Left forelimb (tissue), 1 donor: ENCODE measurements around the gene PHAF1.

Source experiments
- DNase-seq: peaks from one replicate; pipeline ENCODE4 v3.0.0-alpha.2; 2018; ENCODE audit warnings: low spot score

PHAF1 gene

GRCh38 chr16:67163164-67163998, 53.6 kb downstream of the PHAF1 start:
- DNase-seq: no peak

GRCh38 chr16:67163999-67164558, 54.3 kb downstream of the PHAF1 start:
- DNase-seq: no peak

GRCh38 chr16:67164599-67165061, 54.9 kb downstream of the PHAF1 start, which contains the start of gene HSF4:
Gene HSF4, plus strand, starts transcription at chr16:67164745. Its CDS starts 67 bp downstream, at chr16:67164812.
- no peak for DNase-seq

- no peak for DNase-seq
These were observed 55.7 kb downstream of the PHAF1 start for GRCh38 chr16:67165121-67166078.

- no peak for DNase-seq
These were observed 56.4 kb downstream of the PHAF1 start for GRCh38 chr16:67166110-67166547.

GRCh38 chr16:67166598-67167168, 56.9 kb downstream of the PHAF1 start:
- no peak for DNase-seq

GRCh38 chr16:67167588-67167987, 57.8 kb downstream of the PHAF1 start:
- DNase-seq: no peak

- DNase-seq: no peak
These were observed 59.3 kb downstream of the PHAF1 start for GRCh38 chr16:67169011-67169451.

- DNase-seq: no peak
These were observed 60.0 kb downstream of the PHAF1 start for GRCh38 chr16:67169642-67170167.

GRCh38 chr16:67170168-67170948, 60.6 kb downstream of the PHAF1 start, which contains the start of gene NOL3:
Gene NOL3, plus strand, starts transcription at chr16:67170538.
- DNase-seq: no peak

GRCh38 chr16:67170949-67171649, 61.4 kb downstream of the PHAF1 start:
- no peak for DNase-seq

- no peak for DNase-seq
These were observed 63.6 kb downstream of the PHAF1 start for GRCh38 chr16:67173323-67173722.

GRCh38 chr16:67173808-67174705, 64.3 kb downstream of the PHAF1 start:
- DNase-seq: no peak

- DNase-seq: no peak
These were observed 65.0 kb downstream of the PHAF1 start for GRCh38 chr16:67174706-67175231.

- no peak for DNase-seq
These were observed 66.9 kb downstream of the PHAF1 start for GRCh38 chr16:67176662-67177061.

GRCh38 chr16:67177743-67178699, 68.3 kb downstream of the PHAF1 start:
- no peak for DNase-seq

GRCh38 chr16:67179421-67180080, 69.8 kb downstream of the PHAF1 start:
- DNase-seq: no peak
